ENCODE data around the gene PAX4.

DNA sequence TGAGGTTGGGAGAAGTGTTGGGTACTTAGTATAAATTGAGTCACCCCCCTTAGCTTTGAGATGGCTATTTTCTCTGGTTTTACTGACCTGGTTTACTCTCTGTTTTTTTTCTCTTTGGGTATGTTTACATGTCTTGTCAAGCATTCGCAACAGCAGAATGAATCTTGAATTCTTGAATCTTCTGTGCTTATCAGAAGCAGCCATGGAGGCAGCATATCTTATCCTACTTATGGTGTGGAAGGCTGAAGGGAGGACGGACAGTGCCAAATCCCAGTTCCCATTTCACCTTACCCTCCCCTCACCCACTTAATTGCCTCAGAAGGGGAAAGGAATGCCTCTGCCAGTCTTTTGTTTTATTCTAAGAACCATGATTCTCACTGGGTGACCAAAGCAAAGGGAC lies 37.8 kb upstream of the PAX4 start:
- TF ChIP-seq RFX5 (IDR thresholded peaks at IDR 0.05; ENCODE audit: low read depth, low read length) (no peak), POLR2A (IDR thresholded peaks at IDR 0.05; ENCODE audit: low read depth, low read length) (no peak), CEBPB (IDR thresholded peaks at IDR 0.05; ENCODE audit: low read depth, low read length) (no peak), RAD21 (IDR thresholded peaks at IDR 0.05; ENCODE audit: low read length) (no peak), SMC3 (IDR thresholded peaks at IDR 0.05; ENCODE audit: low read depth, low read length) (no peak), NFE2L2 (IDR thresholded peaks at IDR 0.05; ENCODE audit: low read depth, low read length) (no peak), MXI1 (IDR thresholded peaks at IDR 0.05; ENCODE audit: borderline replicate concordance, low read depth, low read length) (no peak), BHLHE40 (IDR thresholded peaks at IDR 0.05; ENCODE audit: low read depth, low read length) (no peak), CHD1 (IDR thresholded peaks at IDR 0.05; ENCODE audit: low read depth, low read length) (no peak), ELK1 (IDR thresholded peaks at IDR 0.05; ENCODE audit: borderline replicate concordance, low read depth, low read length) (no peak)
- TF ChIP-seq, protein P1, sequence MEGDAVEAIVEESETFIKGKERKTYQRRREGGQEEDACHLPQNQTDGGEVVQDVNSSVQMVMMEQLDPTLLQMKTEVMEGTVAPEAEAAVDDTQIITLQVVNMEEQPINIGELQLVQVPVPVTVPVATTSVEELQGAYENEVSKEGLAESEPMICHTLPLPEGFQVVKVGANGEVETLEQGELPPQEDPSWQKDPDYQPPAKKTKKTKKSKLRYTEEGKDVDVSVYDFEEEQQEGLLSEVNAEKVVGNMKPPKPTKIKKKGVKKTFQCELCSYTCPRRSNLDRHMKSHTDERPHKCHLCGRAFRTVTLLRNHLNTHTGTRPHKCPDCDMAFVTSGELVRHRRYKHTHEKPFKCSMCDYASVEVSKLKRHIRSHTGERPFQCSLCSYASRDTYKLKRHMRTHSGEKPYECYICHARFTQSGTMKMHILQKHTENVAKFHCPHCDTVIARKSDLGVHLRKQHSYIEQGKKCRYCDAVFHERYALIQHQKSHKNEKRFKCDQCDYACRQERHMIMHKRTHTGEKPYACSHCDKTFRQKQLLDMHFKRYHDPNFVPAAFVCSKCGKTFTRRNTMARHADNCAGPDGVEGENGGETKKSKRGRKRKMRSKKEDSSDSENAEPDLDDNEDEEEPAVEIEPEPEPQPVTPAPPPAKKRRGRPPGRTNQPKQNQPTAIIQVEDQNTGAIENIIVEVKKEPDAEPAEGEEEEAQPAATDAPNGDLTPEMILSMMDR (conservative IDR thresholded peaks at IDR 0.05; ENCODE audit: low read depth, low read length): no peak

All from IMR-90 (cell line).